ENCODE measurements around the gene TRIB2.

Gene TRIB2

GRCh38 chr2:12762976-12763375, 46.2 kb downstream of the TRIB2 start:
- TF ChIP-seq REST (IDR thresholded peaks at IDR 0.05; ENCODE audit: insufficient read depth in 1 of 2, low read depth in 2 of 2, low read length in 2 of 2) (no peak), POLR2AphosphoS5 (IDR thresholded peaks at IDR 0.05; ENCODE audit: low read depth, low read length) (no peak), FOXP2 (optimal IDR thresholded peaks at IDR 0.05; ENCODE audit: borderline replicate concordance, extremely low read depth, extremely low read length, insufficient read depth) (no peak), SIN3A (IDR thresholded peaks at IDR 0.05; ENCODE audit: borderline replicate concordance, insufficient read depth, low read length) (no peak), TAF1 (IDR thresholded peaks at IDR 0.05; ENCODE audit: borderline replicate concordance, insufficient read depth, low read length) (no peak)

- no peak for TF ChIP-seq FOXP2 (optimal IDR thresholded peaks at IDR 0.05; ENCODE audit: borderline replicate concordance, extremely low read depth, extremely low read length, insufficient read depth)
- TF ChIP-seq POLR2AphosphoS5 (IDR thresholded peaks at IDR 0.05; ENCODE audit: low read depth, low read length): no peak
- no peak for TF ChIP-seq SIN3A (IDR thresholded peaks at IDR 0.05; ENCODE audit: borderline replicate concordance, insufficient read depth, low read length)
- TF ChIP-seq TAF1 (IDR thresholded peaks at IDR 0.05; ENCODE audit: borderline replicate concordance, insufficient read depth, low read length): no peak
Measured at GRCh38 chr2:12763486-12763885, 46.8 kb downstream of the TRIB2 start.

GRCh38 chr2:12764075-12764730, 47.5 kb downstream of the TRIB2 start:
- no peak for TF ChIP-seq REST (IDR thresholded peaks at IDR 0.05; ENCODE audit: insufficient read depth in 1 of 2, low read depth in 2 of 2, low read length in 2 of 2)
- no peak for TF ChIP-seq SIN3A (IDR thresholded peaks at IDR 0.05; ENCODE audit: borderline replicate concordance, insufficient read depth, low read length)
- TF ChIP-seq TAF1 (IDR thresholded peaks at IDR 0.05; ENCODE audit: borderline replicate concordance, insufficient read depth, low read length): no peak
- no peak for TF ChIP-seq FOXP2 (optimal IDR thresholded peaks at IDR 0.05; ENCODE audit: borderline replicate concordance, extremely low read depth, extremely low read length, insufficient read depth)
- TF ChIP-seq POLR2AphosphoS5 (IDR thresholded peaks at IDR 0.05; ENCODE audit: low read depth, low read length): no peak

- TF ChIP-seq REST (IDR thresholded peaks at IDR 0.05; ENCODE audit: insufficient read depth in 1 of 2, low read depth in 2 of 2, low read length in 2 of 2) (no peak), POLR2AphosphoS5 (IDR thresholded peaks at IDR 0.05; ENCODE audit: low read depth, low read length) (no peak), FOXP2 (optimal IDR thresholded peaks at IDR 0.05; ENCODE audit: borderline replicate concordance, extremely low read depth, extremely low read length, insufficient read depth) (no peak), SIN3A (IDR thresholded peaks at IDR 0.05; ENCODE audit: borderline replicate concordance, insufficient read depth, low read length) (no peak), TAF1 (IDR thresholded peaks at IDR 0.05; ENCODE audit: borderline replicate concordance, insufficient read depth, low read length) (no peak)
Measured at GRCh38 chr2:12764849-12765605, 48.3 kb downstream of the TRIB2 start.

- TF ChIP-seq POLR2AphosphoS5 (IDR thresholded peaks at IDR 0.05; ENCODE audit: low read depth, low read length) (no peak), FOXP2 (optimal IDR thresholded peaks at IDR 0.05; ENCODE audit: borderline replicate concordance, extremely low read depth, extremely low read length, insufficient read depth) (no peak), SIN3A (IDR thresholded peaks at IDR 0.05; ENCODE audit: borderline replicate concordance, insufficient read depth, low read length) (no peak), REST (IDR thresholded peaks at IDR 0.05; ENCODE audit: insufficient read depth in 1 of 2, low read depth in 2 of 2, low read length in 2 of 2) (no peak), TAF1 (IDR thresholded peaks at IDR 0.05; ENCODE audit: borderline replicate concordance, insufficient read depth, low read length) (no peak)
Measured at GRCh38 chr2:12766421-12766879, 49.7 kb downstream of the TRIB2 start.
